ENCODE data around the gene SLC25A11.

The SLC25A11 gene

GRCh38 chr17:4938688-4939545 lies 929 bp downstream of the SLC25A11 start:
- DNase-seq (ENCODE audit: low read depth) = peak; percentile 26

GRCh38 chr17:4938069-4938491 lies 1.8 kb downstream of the SLC25A11 start:
- no peak overlapping the region for H3K4me3 ChIP-seq (ENCODE audit: low read depth, low read length)
- no peak for TF ChIP-seq CTCF (conservative IDR thresholded peaks at IDR 0.05; ENCODE audit: low read depth, low read length)

More at GRCh38 chr17:4938688-4939545, 929 bp downstream of the SLC25A11 start:
- H3K4me3 ChIP-seq (ENCODE audit: low read depth, low read length) = peak overlapping the region; percentile 93
- peak; percentile 0 for TF ChIP-seq CTCF (conservative IDR thresholded peaks at IDR 0.05; ENCODE audit: low read depth, low read length)

GRCh38 chr17:4937553-4937952 lies 2.3 kb downstream of the SLC25A11 start:
- no peak overlapping the region for H3K4me3 ChIP-seq (ENCODE audit: low read depth, low read length)
- TF ChIP-seq CTCF (conservative IDR thresholded peaks at IDR 0.05; ENCODE audit: low read depth, low read length) = no peak
- no peak for DNase-seq (ENCODE audit: low read depth)

More at GRCh38 chr17:4938069-4938491, 1.8 kb downstream of the SLC25A11 start:
- DNase-seq (ENCODE audit: low read depth) = no peak

GRCh38 chr17:4936436-4936835 lies 3.4 kb downstream of the SLC25A11 start:
- H3K4me3 ChIP-seq (ENCODE audit: low read depth, low read length) = no peak overlapping the region
- no peak for TF ChIP-seq CTCF (conservative IDR thresholded peaks at IDR 0.05; ENCODE audit: low read depth, low read length)
- no peak for DNase-seq (ENCODE audit: low read depth)

GRCh38 chr17:4935650-4936049 lies 4.2 kb downstream of the SLC25A11 start:
- TF ChIP-seq CTCF (conservative IDR thresholded peaks at IDR 0.05; ENCODE audit: low read depth, low read length) = no peak
- no peak overlapping the region for H3K4me3 ChIP-seq (ENCODE audit: low read depth, low read length)
- DNase-seq (ENCODE audit: low read depth) = no peak

- TF ChIP-seq CTCF (conservative IDR thresholded peaks at IDR 0.05; ENCODE audit: low read depth, low read length) = peak; percentile 60
- peak; percentile 54 for DNase-seq (ENCODE audit: low read depth)
- H3K4me3 ChIP-seq (ENCODE audit: low read depth, low read length) = no peak overlapping the region
Measured at GRCh38 chr17:4934173-4934979, 5.5 kb downstream of the SLC25A11 start.

All from choroid plexus epithelial cell (primary cell).